GM12878 (cell line): ENCODE results near the gene ENDOD1. TPM values are rescaled to one million over a fixed set of nuclear protein-coding genes. Genes with fewer than 3 reads are reported as not detected.

Experiments
- ATAC-seq: fragments of 200-7000 bp; cut with Tn5 transposase; 3 replicates; pipeline ENCODE4 v1.9.1; 2020; ENCODE audit warnings: mild to moderate bottlenecking, moderate library complexity
- BruUV-seq: library from RNA; stranded (reverse); fragments of 400-500 nt; replicated peaks from 2 replicates; lab custom pipeline; 2021; lab: Mats Ljungman, UMichigan
- CTCF ChIA-PET: fragments of 300-600 bp; sonication (Branson Sonifier 250); formaldehyde crosslinking; extraction: SDS; loops from one replicate; lab custom pipeline; 2021; ENCODE audit warnings: inconsistent platforms; lab: Yijun Ruan, JAX
- POLR2A ChIA-PET: fragments of 350-600 bp; formaldehyde crosslinking; extraction: SDS; loops from one replicate; lab custom pipeline; 2021; ENCODE audit warnings: inconsistent platforms; lab: Charles Lee
- RAD21 ChIA-PET: fragments of 300-600 bp; sonication (Branson Sonifier 250); formaldehyde crosslinking; loops from one replicate; lab custom pipeline; 2023; ENCODE audit warnings: antibody characterized with exemption; ENCODE audit not compliant: unreplicated experiment; lab: Charles Lee
- SMC1A ChIA-PET: fragments of 300-600 bp; sonication (Branson Sonifier 250); formaldehyde crosslinking; loops from one replicate; lab custom pipeline; 2023; ENCODE audit not compliant: unreplicated experiment, uncharacterized antibody; lab: Charles Lee
- DNase-seq: peaks from one replicate; pipeline ENCODE4 v3.0.0-alpha.2; 2011; ENCODE audit warnings: low read depth, low spot score
- FAIRE-seq: peaks from 3 replicates; lab custom pipeline; 2011; peaks lifted over from hg19 to GRCh38; lab: Jason Lieb, UNC
- H2AFZ ChIP-seq: 2 replicates; pipeline ENCODE4 v1.6.0; 2011; ENCODE audit warnings: low read depth, low read length, control low read depth; ENCODE audit not compliant: control insufficient read depth
- H3K27ac ChIP-seq: 2 replicates; pipeline ENCODE4 v1.5.1; 2011; ENCODE audit warnings: control low read depth; ENCODE audit not compliant: control insufficient read depth, insufficient read depth
- H3K27me3 ChIP-seq, 2 experiments: replicated peaks in 1 of 2; 2 replicates each; pipeline versions ENCODE4 v1.6.0 to v1.6.1; 2011; ENCODE audit warnings: low read length in 1 of 2; ENCODE audit not compliant: control insufficient read depth in 2 of 2, insufficient read depth in 2 of 2
- H3K36me3 ChIP-seq, 2 experiments: 2 replicates each; pipeline ENCODE4 v1.5.1; 2011; ENCODE audit warnings: low read length in 1 of 2; ENCODE audit not compliant: control insufficient read depth in 2 of 2, insufficient read depth in 2 of 2
- H3K4me1 ChIP-seq: 2 replicates; pipeline ENCODE4 v1.6.1; 2011; ENCODE audit warnings: mild to moderate bottlenecking, low read length, moderate library complexity, mixed read lengths; ENCODE audit not compliant: control insufficient read depth, insufficient read depth
- H3K4me2 ChIP-seq: 2 replicates; pipeline ENCODE4 v1.6.0; 2011; ENCODE audit warnings: control low read depth; ENCODE audit not compliant: control insufficient read depth, insufficient read depth
- H3K4me3 ChIP-seq: fragments of 200-600 bp; sonication (generic); 2 replicates; pipeline ENCODE4 v1.5.1; 2016
- H3K79me2 ChIP-seq: 2 replicates; pipeline ENCODE4 v1.6.0; 2011; ENCODE audit warnings: low read length; ENCODE audit not compliant: control insufficient read depth, insufficient read depth
- H3K9ac ChIP-seq: 2 replicates; pipeline ENCODE4 v1.8.0; 2011; ENCODE audit warnings: low read length, control low read depth, mixed read lengths; ENCODE audit not compliant: control insufficient read depth, insufficient read depth
- H3K9me3 ChIP-seq: replicated peaks from 3 replicates; pipeline ENCODE4 v1.5.1; 2011; ENCODE audit warnings: mild to moderate bottlenecking, low read length; ENCODE audit not compliant: control insufficient read depth, insufficient read depth
- H4K20me1 ChIP-seq: 2 replicates; pipeline ENCODE4 v1.6.0; 2011; ENCODE audit not compliant: control insufficient read depth, insufficient read depth
- CBFB ChIP-seq: IDR thresholded peaks from 2 replicates; pipeline ENCODE4 v1.6.1; 2016; ENCODE audit warnings: antibody characterized with exemption, low read depth
- CBX5 ChIP-seq: sonication (generic); IDR thresholded peaks from 2 replicates; pipeline ENCODE4 v1.6.1; 2016; ENCODE audit warnings: low read depth, moderate library complexity, mild to moderate bottlenecking, inconsistent platforms
- CHD4 ChIP-seq: fragments of 200-600 bp; sonication (generic); IDR thresholded peaks from 2 replicates; pipeline ENCODE4 v1.6.1; 2016; ENCODE audit warnings: mild to moderate bottlenecking
- EP300 ChIP-seq, 2 experiments: fragments of 150-350 bp in 1 of 2; IDR thresholded peaks; 2 replicates each; pipeline ENCODE4 v1.6.1; 2011 to 2012; ENCODE audit warnings: low read depth in 2 of 2, low read length in 2 of 2, borderline replicate concordance in 1 of 2, improper control_type of control experiment in 1 of 2, inconsistent platforms in 1 of 2; ENCODE audit not compliant: control insufficient read depth in 1 of 2
- KLF5 ChIP-seq: fragments of 450-650 bp; IDR thresholded peaks from 2 replicates; pipeline ENCODE4 v1.6.1; 2014; ENCODE audit warnings: mild to moderate bottlenecking; ENCODE audit not compliant: partially characterized antibody
- MTA3 ChIP-seq: IDR thresholded peaks from 2 replicates; pipeline ENCODE4 v1.6.1; 2012; ENCODE audit warnings: low read length, inconsistent platforms, borderline replicate concordance
- NBN ChIP-seq: fragments of 450-650 bp; IDR thresholded peaks from 2 replicates; pipeline ENCODE4 v1.6.1; 2016
- NR2F1 ChIP-seq: fragments of 450-650 bp; conservative IDR thresholded peaks from 2 replicates; pipeline ENCODE4 v1.6.1; 2017; ENCODE audit warnings: mild to moderate bottlenecking
- SIN3A ChIP-seq: IDR thresholded peaks from 2 replicates; pipeline ENCODE4 v1.6.1; 2012; ENCODE audit warnings: low read depth, low read length, improper control_type of control experiment
- SREBF2 ChIP-seq: IDR thresholded peaks from 2 replicates; pipeline ENCODE4 v1.6.1; 2012; ENCODE audit warnings: mild to moderate bottlenecking, low read length
- SUZ12 ChIP-seq: fragments of 200-600 bp; sonication (generic); IDR thresholded peaks from one replicate; pipeline ENCODE4 v1.6.1; 2018; ENCODE audit warnings: antibody characterized with exemption, mild to moderate bottlenecking; ENCODE audit not compliant: unreplicated experiment
- ZBED1 ChIP-seq: IDR thresholded peaks from 2 replicates; pipeline ENCODE4 v1.6.1; 2016; ENCODE audit warnings: borderline replicate concordance
- ZBTB40 ChIP-seq: fragments of 450-650 bp; IDR thresholded peaks from 2 replicates; pipeline ENCODE4 v1.6.1; 2016; ENCODE audit warnings: mild to moderate bottlenecking, moderate library complexity, borderline replicate concordance
- ZSCAN29 ChIP-seq: fragments of 450-650 bp; IDR thresholded peaks from 2 replicates; pipeline ENCODE4 v1.6.1; 2017; ENCODE audit warnings: mild to moderate bottlenecking, moderate library complexity
- ZZZ3 ChIP-seq: IDR thresholded peaks from 2 replicates; pipeline ENCODE4 v1.6.1; 2011; ENCODE audit warnings: low read depth; ENCODE audit not compliant: control insufficient read depth, insufficient read length
- WGBS: methylation state at CpG from one replicate; pipeline ENCODE4 v1.1.6; 2016; ENCODE audit warnings: low lambda C conversion rate; ENCODE audit not compliant: insufficient replicate concordance, insufficient coverage; ENCODE audit errors: missing lambda C conversion rate; 5-methylcytosine and 5-hydroxymethylcytosine counted together
- in situ Hi-C: fragments of 300-500 bp; cut with MboI; formaldehyde crosslinking; loops from 9 replicates; pipeline ENCODE4 v1.14.3; 2018; ENCODE audit warnings: mixed read lengths
- intact Hi-C: fragments of 100-400 bp; cut with micrococcal nuclease; formaldehyde crosslinking; loops from one replicate; pipeline ENCODE4 v1.14.2; 2022; ENCODE audit not compliant: unreplicated experiment
- polyA plus RNA-seq, 11 experiments: library from polyadenylated mRNA; depleted of rRNA in 4 of 11; unstranded in 6 of 11; stranded (reverse) in 5 of 11; fragments of >200 nt; fragmentation: Nextera tagmentation in 4 of 11; fragmentation: Illumina TruSeq in 1 of 11; extraction: Ambion mirVana in 4 of 11; extraction: Trizol in 1 of 11; gene quantifications; 1 replicate in 1 of 11; 2 replicates in 10 of 11; pipeline versions ENCODE4 v1.2.1 to v1.2.3, GENCODE V29; 2011 to 2016; ENCODE audit warnings: inconsistent platforms in 2 of 11, missing spikeins in 2 of 11, low read depth in 1 of 11
- total RNA-seq, 4 experiments: library from RNA; depleted of rRNA in 3 of 4; stranded (reverse); fragments of >200 nt in 3 of 4; fragmentation: Illumina TruSeq in 1 of 4; extraction: Trizol in 1 of 4; gene quantifications; 2 replicates each; pipeline versions ENCODE4 v1.2.1 to v1.2.3, GENCODE V29; 2013 to 2021

The ENDOD1 gene
- total and polyA plus RNA-seq, 10 of the 15 experiments (the other 5 are each of a cell fraction or from before 2014, with no cell fraction given), result 6.0 to 30.0 (median 12.1) TPM

GRCh38 chr11:95156916-95157541 lies 67.4 kb downstream of the ENDOD1 start:
- WGBS, result 66% methylated on average over 7 of the region's 7 CpGs
- no peaks in the 10 kb centered on the region for H3K36me3 ChIP-seq
- RAD21 ChIA-PET, result interaction anchor here (0.7 to 16.6 kb wide), 12 partner anchors 22 to 1269 kb away, joined by 3 to 425 read pairs (median 3); partner anchors contain the start of gene SESN3
- H2AFZ ChIP-seq, result no peak overlapping the region
- ATAC-seq (no peak), DNase-seq (no peak), FAIRE-seq (no peak)
- peaks cover 2% of the 10 kb centered on the region; the same call in 1 of the 2 replicates for H3K4me1 ChIP-seq
- no peak overlapping the region for H3K9ac ChIP-seq
- BruUV-seq, result no TSS peak
- no peaks in the 10 kb centered on the region for H4K20me1 ChIP-seq
- in situ Hi-C loops, result no loop called here
- no peaks in the 10 kb centered on the region for H3K9me3 ChIP-seq
- H3K27ac ChIP-seq, result no peak overlapping the region
- no peak overlapping the region for H3K4me3 ChIP-seq
- intact Hi-C loops, result no loop called here
- no peaks in the 10 kb centered on the region; a peak in 1 of 4 replicates for H3K27me3 ChIP-seq
- POLR2A ChIA-PET, result interaction anchor here (0.9 to 1.6 kb wide), 4 partner anchors 72 to 603 kb away, joined by 3 to 5 read pairs (median 4); no protein-coding TSS in a partner anchor
- CTCF ChIA-PET, result interaction anchor here (0.7 to 24.1 kb wide), 15 partner anchors 8 to 1269 kb away, joined by 3 to 590 read pairs (median 4); partner anchors contain the start of gene SRSF8
- SMC1A ChIA-PET, result interaction anchor here (0.6 to 11.9 kb wide), 15 partner anchors 18 to 1268 kb away, joined by 3 to 474 read pairs (median 3); partner anchors contain the start of genes ENDOD1 and SESN3
- no peaks in the 10 kb centered on the region for H3K79me2 ChIP-seq
- no peak for TF ChIP-seq ZBED1
- no peak for TF ChIP-seq KLF5
- TF ChIP-seq NBN, result no peak
- TF ChIP-seq ZBTB40, result no peak
- no peak for TF ChIP-seq ZSCAN29
- TF ChIP-seq SUZ12, result no peak
- no peak for TF ChIP-seq EP300 (IDR thresholded peaks at IDR 0.05; ENCODE audit: borderline replicate concordance in 1 of 2, control insufficient read depth in 1 of 2, low read depth in 2 of 2, low read length in 2 of 2)
- no peak for TF ChIP-seq SIN3A
- no peak for TF ChIP-seq MTA3
- no peak for TF ChIP-seq SREBF2
- no peak for TF ChIP-seq CBFB
- TF ChIP-seq ZZZ3, result no peak
- TF ChIP-seq CHD4, result no peak
- no peak for TF ChIP-seq CBX5
- TF ChIP-seq NR2F1, result no peak
- no peak overlapping the region for H3K4me2 ChIP-seq
